Activated CD4-positive, alpha-beta T cell treated with anti-CD3 and anti-CD28 coated beads, Interleukin-2, amount 10 ng/mL, durations not matched to agents 24 days and 14 days (primary cell): ENCODE data around the gene IGF2BP2. TPM values are rescaled to one million over a fixed set of nuclear protein-coding genes. Genes with fewer than 3 reads are reported as not detected.
"Not testable (repeated sequence)": the region's sequence is repeated elsewhere in the genome, so short reads cannot be mapped to it uniquely, and the experiment has no call there.

ENCODE experiments used
- DNase-seq: peaks from one replicate; pipeline ENCODE4 v3.0.0; 2022
- H3K27ac Mint-ChIP-seq: one replicate; pipeline ENCODE4 v1.8.0; 2022; ENCODE audit warnings: mild to moderate bottlenecking, mixed read lengths
- H3K27me3 Mint-ChIP-seq: one replicate; pipeline ENCODE4 v1.8.0; 2022; ENCODE audit warnings: mixed read lengths
- H3K36me3 Mint-ChIP-seq: one replicate; pipeline ENCODE4 v1.8.0; 2022; ENCODE audit warnings: low read depth, mild to moderate bottlenecking, mixed read lengths
- H3K4me1 Mint-ChIP-seq: one replicate; pipeline ENCODE4 v1.8.0; 2021; ENCODE audit warnings: mixed read lengths
- H3K4me3 Mint-ChIP-seq: one replicate; pipeline ENCODE4 v1.8.0; 2022; ENCODE audit warnings: mild to moderate bottlenecking, moderate library complexity, mixed read lengths
- H3K9me3 Mint-ChIP-seq: one replicate; pipeline ENCODE4 v1.8.0; 2021; ENCODE audit warnings: mixed read lengths
- intact Hi-C: fragments of 100-400 bp; cut with micrococcal nuclease; formaldehyde crosslinking; loops from one replicate; pipeline ENCODE4 v1.15.1; 2023
- total RNA-seq: library from RNA; stranded (reverse); gene quantifications from 2 replicates; pipeline ENCODE4 v1.2.3, GENCODE V29; 2022

Gene IGF2BP2
- total RNA-seq, 1 donor from 2014 or later = 0.89 TPM

DNA sequence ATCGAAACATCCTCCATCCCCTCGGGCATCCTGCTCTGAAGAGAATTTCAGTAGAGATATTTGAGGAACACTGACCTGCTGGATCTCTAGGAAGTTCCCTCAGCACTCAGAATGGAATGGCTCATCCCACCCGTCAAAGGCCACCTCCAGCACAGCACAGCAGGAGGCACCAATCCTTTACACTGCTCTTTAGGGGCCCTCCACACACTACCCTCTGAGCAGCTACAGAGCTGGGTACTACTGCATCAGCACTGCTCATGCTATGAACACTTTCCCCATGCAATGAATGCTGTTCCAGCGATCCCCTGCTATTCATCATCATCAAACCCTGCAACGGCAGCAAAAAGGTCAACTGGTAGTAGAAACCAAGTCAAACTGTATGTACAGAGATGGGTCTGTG lies 40.5 kb downstream of the IGF2BP2 start:
- peaks cover 23% of the 10 kb centered on the region for H3K27me3 Mint-ChIP-seq
- H3K4me1 Mint-ChIP-seq = no peaks in the 10 kb centered on the region
- no peak overlapping the region for H3K27ac Mint-ChIP-seq
- H3K9me3 Mint-ChIP-seq = no peaks in the 10 kb centered on the region
- no peaks in the 10 kb centered on the region for H3K36me3 Mint-ChIP-seq
- DNase-seq = no peak
- H3K4me3 Mint-ChIP-seq = no peak overlapping the region
- intact Hi-C loops = no loop called here

- no peak for DNase-seq
- H3K4me3 Mint-ChIP-seq = no peak overlapping the region
- H3K4me1 Mint-ChIP-seq = no peaks in the 10 kb centered on the region
- intact Hi-C loops = no loop called here
- H3K9me3 Mint-ChIP-seq = no peaks in the 10 kb centered on the region
- H3K36me3 Mint-ChIP-seq = no peaks in the 10 kb centered on the region
- H3K27ac Mint-ChIP-seq = no peak overlapping the region
- H3K27me3 Mint-ChIP-seq = peaks cover 26% of the 10 kb centered on the region
Observed at GRCh38 chr3:185781759-185782158, 43.1 kb downstream of the IGF2BP2 start.

GRCh38 chr3:185779461-185779860 lies 45.4 kb downstream of the IGF2BP2 start:
- peaks cover 25% of the 10 kb centered on the region for H3K27me3 Mint-ChIP-seq
- DNase-seq = no peak
- H3K4me1 Mint-ChIP-seq = no peaks in the 10 kb centered on the region
- no peaks in the 10 kb centered on the region for H3K36me3 Mint-ChIP-seq
- no peak overlapping the region for H3K4me3 Mint-ChIP-seq
- no peak overlapping the region for H3K27ac Mint-ChIP-seq
- intact Hi-C loops = no loop called here
- H3K9me3 Mint-ChIP-seq = peaks cover 6% of the 10 kb centered on the region

DNA sequence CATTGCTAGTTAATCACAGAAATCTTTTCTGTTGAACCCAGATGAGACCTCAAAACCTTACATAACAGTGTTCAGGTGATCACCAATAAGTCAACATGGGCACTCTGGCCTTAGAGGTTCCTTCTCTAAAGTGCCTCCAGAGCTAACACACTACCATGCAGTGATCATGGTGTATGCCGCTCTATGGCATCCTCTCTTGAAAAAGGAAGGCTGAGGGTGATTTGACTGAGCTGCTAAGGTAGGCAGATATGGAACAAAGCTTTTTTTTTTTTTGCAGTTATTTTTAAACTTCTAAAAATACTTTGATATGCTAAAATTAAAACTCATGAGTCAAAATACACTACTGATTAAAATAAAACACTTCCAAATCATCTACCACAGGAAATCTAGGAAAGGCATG lies 46.0 kb downstream of the IGF2BP2 start:
- peaks cover 25% of the 10 kb centered on the region for H3K27me3 Mint-ChIP-seq
- H3K4me1 Mint-ChIP-seq = peaks cover 3% of the 10 kb centered on the region
- H3K36me3 Mint-ChIP-seq = no peaks in the 10 kb centered on the region
- no peak overlapping the region for H3K4me3 Mint-ChIP-seq
- peaks cover 6% of the 10 kb centered on the region for H3K9me3 Mint-ChIP-seq
- no peak for DNase-seq
- intact Hi-C loops = no loop called here
- no peak overlapping the region for H3K27ac Mint-ChIP-seq

DNA sequence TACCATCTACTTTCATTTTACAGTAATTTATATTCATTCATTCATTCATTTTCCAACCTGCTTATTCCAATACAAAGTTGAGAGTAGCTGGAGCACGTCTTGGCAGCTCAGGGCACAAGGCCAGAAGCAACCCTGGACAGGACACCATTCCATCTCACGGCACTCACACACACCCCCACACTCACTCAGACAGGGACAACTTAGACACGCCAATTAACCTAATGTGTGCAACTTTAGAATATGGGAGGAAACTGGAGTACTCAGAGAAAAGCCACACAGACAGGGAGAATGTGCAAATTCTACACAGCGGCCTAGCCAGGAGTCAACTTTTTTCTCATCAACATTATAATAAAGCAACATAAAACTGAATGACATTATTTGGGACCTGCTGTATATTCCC lies 46.7 kb downstream of the IGF2BP2 start:
- Mint-ChIP-seq H3K27ac (no peak overlapping the region), H3K36me3 (no peaks in the 10 kb centered on the region), H3K4me3 (no peak overlapping the region), H3K27me3 (peaks cover 23% of the 10 kb centered on the region), H3K4me1 (peaks cover 6% of the 10 kb centered on the region), H3K9me3 (peaks cover 6% of the 10 kb centered on the region)
- intact Hi-C loops = no loop called here
- no peak for DNase-seq

GRCh38 chr3:185770109-185770508 lies 54.7 kb downstream of the IGF2BP2 start:
- no peak overlapping the region for H3K4me3 Mint-ChIP-seq
- intact Hi-C loops = no loop called here
- no peak overlapping the region for H3K27ac Mint-ChIP-seq
- DNase-seq = no peak
- H3K4me1 Mint-ChIP-seq = peaks cover 6% of the 10 kb centered on the region
- H3K9me3 Mint-ChIP-seq = no peaks in the 10 kb centered on the region
- no peaks in the 10 kb centered on the region for H3K36me3 Mint-ChIP-seq
- H3K27me3 Mint-ChIP-seq = peaks cover 23% of the 10 kb centered on the region

DNA sequence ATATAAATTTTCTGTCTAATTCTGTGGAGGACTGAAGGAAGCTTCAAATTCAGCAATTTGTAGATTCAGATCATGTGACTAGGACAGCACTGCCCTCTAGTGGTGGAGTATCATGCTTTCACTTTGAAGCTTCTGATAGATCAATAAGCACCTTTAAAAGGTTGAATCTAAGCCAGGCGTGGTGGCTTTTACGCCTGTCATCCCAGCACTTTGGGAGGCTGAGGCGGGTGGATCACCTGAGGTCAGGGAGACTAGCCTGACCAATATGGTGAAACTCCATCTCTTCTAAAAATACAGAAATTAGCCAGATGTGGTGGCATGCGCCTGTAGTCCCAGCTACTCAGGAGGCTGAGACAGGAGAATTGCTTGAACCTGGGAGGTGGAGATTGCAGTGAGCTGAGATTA lies 56.3 kb downstream of the IGF2BP2 start:
- not testable (repeated sequence) for H3K27ac Mint-ChIP-seq, H3K4me1 Mint-ChIP-seq, H3K4me3 Mint-ChIP-seq, H3K36me3 Mint-ChIP-seq, H3K9me3 Mint-ChIP-seq
- peak; percentile 89 for DNase-seq
- peaks cover 32% of the 10 kb centered on the region for H3K27me3 Mint-ChIP-seq
- intact Hi-C loops = loop anchor here (1.0 kb wide), 2 partner anchors 91 to 108 kb away; no protein-coding TSS in a partner anchor

GRCh38 chr3:185767002-185767688 lies 57.7 kb downstream of the IGF2BP2 start:
- Mint-ChIP-seq H3K4me3 (no peak overlapping the region), H3K27ac (no peak overlapping the region), H3K36me3 (no peaks in the 10 kb centered on the region), H3K27me3 (peaks cover 43% of the 10 kb centered on the region), H3K4me1 (no peaks in the 10 kb centered on the region), H3K9me3 (no peaks in the 10 kb centered on the region)
- DNase-seq = no peak
- intact Hi-C loops = no loop called here

GRCh38 chr3:185766329-185767001 lies 58.4 kb downstream of the IGF2BP2 start:
- Mint-ChIP-seq H3K36me3 (no peaks in the 10 kb centered on the region), H3K4me3 (no peak overlapping the region), H3K9me3 (no peaks in the 10 kb centered on the region), H3K27me3 (peaks cover 46% of the 10 kb centered on the region), H3K27ac (no peak overlapping the region), H3K4me1 (no peaks in the 10 kb centered on the region)
- DNase-seq = no peak
- intact Hi-C loops = no loop called here

DNA sequence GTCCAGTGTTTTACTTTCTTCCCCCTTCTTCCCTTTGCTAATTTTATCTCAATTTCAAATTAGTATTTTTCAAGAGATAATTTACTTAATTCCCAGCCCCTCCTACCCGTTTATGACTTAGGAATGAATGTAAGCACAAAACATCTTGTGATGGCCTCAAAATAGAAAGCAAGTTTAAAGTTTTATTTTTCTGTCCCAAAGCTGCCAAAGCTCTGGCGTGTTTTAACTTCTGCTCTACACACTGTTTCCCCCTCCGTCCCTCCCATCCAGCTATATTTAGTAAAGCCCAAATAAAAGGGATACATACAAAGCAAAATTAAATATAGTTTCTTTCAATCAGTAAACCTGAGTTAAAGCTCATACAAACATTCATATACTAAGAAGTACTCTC lies 59.9 kb downstream of the IGF2BP2 start:
- Mint-ChIP-seq H3K36me3 (no peaks in the 10 kb centered on the region), H3K4me1 (no peaks in the 10 kb centered on the region), H3K27ac (no peak overlapping the region), H3K27me3 (peaks cover 57% of the 10 kb centered on the region), H3K9me3 (no peaks in the 10 kb centered on the region), H3K4me3 (no peak overlapping the region)
- intact Hi-C loops = no loop called here
- no peak for DNase-seq

DNA sequence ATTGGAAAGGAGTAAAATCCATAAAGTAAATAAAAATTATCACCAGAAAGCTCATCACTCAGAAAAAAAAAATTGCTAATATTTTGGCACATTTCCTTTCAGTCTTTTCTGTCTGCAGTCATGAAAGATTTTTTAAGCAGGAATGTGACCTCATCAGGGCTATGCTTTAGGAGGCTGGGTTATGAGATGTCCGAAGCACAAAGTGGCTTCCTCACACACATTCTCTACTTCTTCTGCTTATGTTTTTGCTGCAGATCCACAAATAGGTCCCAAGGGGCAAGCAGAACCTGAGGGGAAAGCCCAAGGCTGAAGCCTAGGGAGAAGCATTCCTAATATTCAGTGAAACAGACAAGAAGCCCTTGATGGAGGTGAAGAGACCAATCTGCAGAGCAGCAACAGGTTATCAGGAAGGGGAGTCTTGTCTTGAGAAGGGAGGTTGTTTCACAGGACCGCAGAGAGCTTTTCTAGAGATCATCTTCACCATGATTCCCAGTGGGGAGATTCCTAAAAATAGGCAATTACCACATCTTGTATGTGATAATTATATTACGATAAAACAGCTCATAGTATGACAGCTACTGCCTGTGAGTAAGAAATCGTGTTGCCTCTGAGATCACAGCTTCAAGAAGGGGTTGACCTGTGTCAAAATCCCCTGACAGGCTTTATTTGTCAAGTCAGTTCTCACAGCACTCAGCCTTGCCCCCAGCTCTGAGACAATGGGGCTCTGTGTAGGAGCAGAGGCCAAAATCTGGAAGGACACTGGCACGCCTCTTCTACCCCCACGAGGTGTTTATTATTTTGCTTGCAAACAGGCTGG lies 60.5 kb downstream of the IGF2BP2 start:
- no peak for DNase-seq
- no peaks in the 10 kb centered on the region for H3K36me3 Mint-ChIP-seq
- H3K27ac Mint-ChIP-seq = no peak overlapping the region
- no peaks in the 10 kb centered on the region for H3K4me1 Mint-ChIP-seq
- H3K27me3 Mint-ChIP-seq = peaks cover 58% of the 10 kb centered on the region
- H3K9me3 Mint-ChIP-seq = no peaks in the 10 kb centered on the region
- no peak overlapping the region for H3K4me3 Mint-ChIP-seq
- intact Hi-C loops = no loop called here

GRCh38 chr3:185763347-185764005 lies 61.4 kb downstream of the IGF2BP2 start:
- H3K27me3 Mint-ChIP-seq = peaks cover 61% of the 10 kb centered on the region
- no peak for DNase-seq
- H3K4me1 Mint-ChIP-seq = no peaks in the 10 kb centered on the region
- no peak overlapping the region for H3K27ac Mint-ChIP-seq
- intact Hi-C loops = no loop called here
- no peak overlapping the region for H3K4me3 Mint-ChIP-seq
- no peaks in the 10 kb centered on the region for H3K36me3 Mint-ChIP-seq
- H3K9me3 Mint-ChIP-seq = no peaks in the 10 kb centered on the region

GRCh38 chr3:185760550-185760949 lies 64.3 kb downstream of the IGF2BP2 start:
- no peaks in the 10 kb centered on the region for H3K4me1 Mint-ChIP-seq
- H3K27me3 Mint-ChIP-seq = peaks cover 53% of the 10 kb centered on the region
- DNase-seq = no peak
- no peak overlapping the region for H3K4me3 Mint-ChIP-seq
- H3K9me3 Mint-ChIP-seq = no peaks in the 10 kb centered on the region
- no peaks in the 10 kb centered on the region for H3K36me3 Mint-ChIP-seq
- intact Hi-C loops = no loop called here
- H3K27ac Mint-ChIP-seq = no peak overlapping the region

DNA sequence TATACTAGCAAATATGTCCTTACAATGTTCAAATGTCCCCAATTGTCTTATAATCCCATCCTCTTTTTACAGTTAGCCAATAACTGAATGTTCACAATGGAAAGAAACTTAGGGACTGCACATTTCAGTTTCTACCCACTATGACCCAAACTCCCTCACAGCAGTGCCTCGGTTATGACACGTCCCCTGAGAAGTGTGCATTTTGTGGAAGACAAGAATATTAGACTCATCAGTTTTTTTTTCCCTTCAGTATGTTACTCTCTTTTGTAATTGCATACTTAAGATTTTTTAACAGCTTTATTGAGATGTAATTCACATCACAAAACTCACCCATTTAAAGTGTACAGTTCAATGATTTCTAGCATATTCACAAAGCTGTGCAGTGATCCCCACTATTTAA lies 64.8 kb downstream of the IGF2BP2 start:
- peaks cover 49% of the 10 kb centered on the region for H3K27me3 Mint-ChIP-seq
- no peaks in the 10 kb centered on the region for H3K36me3 Mint-ChIP-seq
- intact Hi-C loops = no loop called here
- no peaks in the 10 kb centered on the region for H3K4me1 Mint-ChIP-seq
- no peak overlapping the region for H3K27ac Mint-ChIP-seq
- no peaks in the 10 kb centered on the region for H3K9me3 Mint-ChIP-seq
- H3K4me3 Mint-ChIP-seq = no peak overlapping the region
- no peak for DNase-seq
